Measurements from ENCODE around the gene LGALS3BP.

Gene LGALS3BP

GRCh38 chr17:78957128-78957527 is 22.6 kb downstream of the LGALS3BP start:
- no peak for DNase-seq (ENCODE audit: low read depth)
- TF ChIP-seq CTCF (IDR thresholded peaks at IDR 0.05; ENCODE audit: insufficient read depth, low read depth, low read length, missing control alignments), result no peak
- H3K4me3 ChIP-seq (ENCODE audit: low read depth, low read length), result no peak overlapping the region

- no peak overlapping the region for H3K4me3 ChIP-seq (ENCODE audit: low read depth, low read length)
- DNase-seq (ENCODE audit: low read depth), result no peak
Observed at GRCh38 chr17:78956254-78956653, 23.5 kb downstream of the LGALS3BP start.

GRCh38 chr17:78954684-78955083 is 25.0 kb downstream of the LGALS3BP start:
- H3K4me3 ChIP-seq (ENCODE audit: low read depth, low read length), result no peak overlapping the region
- TF ChIP-seq CTCF (IDR thresholded peaks at IDR 0.05; ENCODE audit: insufficient read depth, low read depth, low read length, missing control alignments), result no peak
- DNase-seq (ENCODE audit: low read depth), result no peak

More at GRCh38 chr17:78956254-78956653, 23.5 kb downstream of the LGALS3BP start:
- no peak for TF ChIP-seq CTCF (IDR thresholded peaks at IDR 0.05; ENCODE audit: insufficient read depth, low read depth, low read length, missing control alignments)

- no peak for DNase-seq (ENCODE audit: low read depth)
- TF ChIP-seq CTCF (IDR thresholded peaks at IDR 0.05; ENCODE audit: insufficient read depth, low read depth, low read length, missing control alignments), result no peak
- no peak overlapping the region for H3K4me3 ChIP-seq (ENCODE audit: low read depth, low read length)
Observed at GRCh38 chr17:78953356-78954350, 26.1 kb downstream of the LGALS3BP start.

- DNase-seq (ENCODE audit: low read depth), result no peak
- no peak overlapping the region for H3K4me3 ChIP-seq (ENCODE audit: low read depth, low read length)
- no peak for TF ChIP-seq CTCF (IDR thresholded peaks at IDR 0.05; ENCODE audit: insufficient read depth, low read depth, low read length, missing control alignments)
Observed at GRCh38 chr17:78952706-78953105, 27.0 kb downstream of the LGALS3BP start.

GRCh38 chr17:78951967-78952551 is 27.7 kb downstream of the LGALS3BP start:
- no peak for DNase-seq (ENCODE audit: low read depth)
- no peak overlapping the region for H3K4me3 ChIP-seq (ENCODE audit: low read depth, low read length)
- no peak for TF ChIP-seq CTCF (IDR thresholded peaks at IDR 0.05; ENCODE audit: insufficient read depth, low read depth, low read length, missing control alignments)

Data from GM12865 (cell line).